ENCODE measurements around the gene FRK.

GRCh38 chr6:115898246-115898645 is 162.4 kb downstream of the FRK start:
- no peak for TF ChIP-seq POLR2A (IDR thresholded peaks at IDR 0.05)
- TF ChIP-seq CTCF (IDR thresholded peaks at IDR 0.05), result no peak
